HG03558 (cell line): ENCODE measurements around the gene DTNBP1.
A peak's percentile ranks its signal among the peaks of the same experiment; 100 is the strongest.

Experiments
- ATAC-seq: cut with Tn5 transposase; IDR thresholded peaks from one replicate; pipeline ENCODE4 v1.9.1; 2021; ENCODE audit warnings: moderate number of reproducible peaks; ENCODE audit not compliant: unreplicated experiment; ENCODE audit errors: extremely low read depth

DTNBP1 gene, protein sequence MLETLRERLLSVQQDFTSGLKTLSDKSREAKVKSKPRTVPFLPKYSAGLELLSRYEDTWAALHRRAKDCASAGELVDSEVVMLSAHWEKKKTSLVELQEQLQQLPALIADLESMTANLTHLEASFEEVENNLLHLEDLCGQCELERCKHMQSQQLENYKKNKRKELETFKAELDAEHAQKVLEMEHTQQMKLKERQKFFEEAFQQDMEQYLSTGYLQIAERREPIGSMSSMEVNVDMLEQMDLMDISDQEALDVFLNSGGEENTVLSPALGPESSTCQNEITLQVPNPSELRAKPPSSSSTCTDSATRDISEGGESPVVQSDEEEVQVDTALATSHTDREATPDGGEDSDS

DNA sequence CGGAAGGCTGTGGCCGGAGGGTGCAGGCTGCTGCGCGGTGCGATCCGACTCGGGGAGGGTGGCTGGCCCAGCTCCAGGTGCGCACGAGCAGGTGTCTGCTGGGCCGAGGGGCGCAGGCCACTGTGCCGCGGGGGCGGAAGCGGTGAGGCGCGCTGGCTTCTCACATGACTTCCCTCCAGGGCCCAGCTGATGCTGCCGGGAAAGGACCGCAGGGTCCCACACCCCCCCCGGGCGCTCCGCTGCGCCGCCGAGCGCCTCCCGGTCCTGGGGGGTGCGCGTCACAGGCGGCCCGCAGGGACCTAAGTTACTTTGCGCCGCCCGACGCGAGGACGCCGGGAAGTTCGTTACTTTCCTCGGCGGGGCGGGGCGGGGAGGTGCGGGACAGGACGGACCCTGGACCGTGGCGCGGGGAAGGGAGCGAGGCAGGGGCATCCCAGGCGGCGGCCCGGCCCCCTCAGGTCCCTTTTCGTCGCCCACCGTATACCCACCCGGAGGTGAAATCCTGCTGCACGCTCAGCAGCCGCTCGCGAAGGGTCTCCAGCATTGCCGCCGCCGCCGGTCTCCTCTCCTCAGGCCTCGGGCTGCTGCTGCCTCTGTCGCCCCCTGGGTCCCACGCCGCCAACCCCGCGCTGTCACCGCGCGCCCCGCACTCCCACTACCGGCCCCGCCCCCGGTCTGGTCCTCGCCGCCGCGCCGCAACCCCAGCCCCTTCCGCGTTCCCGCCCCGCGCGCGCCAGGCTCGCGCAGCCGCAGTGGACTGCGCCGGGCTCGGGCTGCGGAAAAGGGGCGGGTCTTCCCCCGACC is at the start of gene DTNBP1:
Gene DTNBP1, minus strand, starts transcription at position 703 of the 804 bp plus-strand sequence. Its CDS starts 159 bp downstream, at position 544.
- ATAC-seq: peak; percentile 41

DNA sequence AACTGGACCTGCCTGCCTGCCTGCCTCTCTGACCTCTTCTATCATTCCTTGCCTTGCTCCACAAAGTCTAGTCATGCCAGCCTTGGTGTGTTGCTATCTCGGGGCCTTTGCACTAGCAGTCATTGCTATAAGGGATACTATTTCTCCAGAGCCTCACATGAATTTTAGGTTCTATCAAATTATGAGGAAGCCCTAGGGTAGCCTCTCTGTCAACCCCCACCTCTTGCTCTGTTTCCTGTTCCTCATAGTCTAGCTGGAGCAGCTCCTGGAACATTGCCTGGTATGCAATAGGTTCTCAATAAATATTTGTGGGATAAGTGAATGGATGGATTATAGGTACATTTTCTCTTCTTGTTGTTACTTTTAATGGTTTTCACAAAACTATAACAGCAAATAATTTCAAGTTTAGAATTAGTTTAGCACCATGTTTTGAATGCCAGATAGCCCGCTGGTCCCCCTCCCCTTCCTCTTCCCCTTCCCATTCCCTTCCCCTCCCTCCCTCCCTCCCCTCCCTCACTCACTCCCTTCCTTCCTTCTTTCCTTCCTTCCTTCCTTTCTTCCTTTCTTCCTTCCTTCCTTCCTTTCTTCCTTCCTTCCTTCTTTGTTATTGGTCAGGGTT is 46.9 kb upstream of the DTNBP1 start:
- ATAC-seq: no peak

DNA sequence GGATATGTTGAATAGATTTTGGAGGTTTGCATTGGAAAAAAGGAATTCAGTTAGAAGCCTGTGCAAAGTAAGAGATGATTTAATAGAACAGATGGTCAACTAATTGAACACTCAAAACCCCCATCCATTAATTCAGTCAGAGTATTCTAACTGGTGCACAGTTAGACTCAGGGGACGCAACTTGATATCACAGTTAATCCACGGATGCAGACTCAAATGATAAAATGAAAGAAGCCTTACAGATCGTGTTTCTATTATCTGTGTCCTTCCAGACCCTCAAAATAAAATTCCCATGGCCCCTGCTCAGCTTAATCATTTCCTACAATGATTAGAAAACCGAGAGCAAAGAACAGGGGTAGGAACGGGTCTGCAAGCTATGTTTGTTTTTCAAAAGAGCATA is 45.4 kb upstream of the DTNBP1 start:
- ATAC-seq: no peak

DNA sequence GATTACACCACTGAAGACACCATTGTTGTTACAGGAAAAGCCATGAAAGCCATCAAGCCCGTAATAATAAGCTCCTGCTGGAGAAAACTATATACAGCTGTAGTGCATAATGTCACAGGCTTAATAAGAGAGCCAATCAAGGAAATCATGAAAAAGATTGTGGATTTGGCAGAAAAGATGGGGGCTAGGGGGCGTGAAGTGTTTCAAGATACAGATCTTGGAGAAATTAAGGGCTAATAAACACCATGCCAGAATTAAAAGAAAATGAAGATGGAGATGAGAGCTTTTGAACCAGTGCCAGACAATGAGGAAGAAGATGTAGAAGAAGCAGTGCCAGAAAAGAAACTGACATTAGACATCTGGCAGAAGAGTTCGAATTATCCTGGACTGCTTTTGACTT is 43.2 kb upstream of the DTNBP1 start:
- no peak for ATAC-seq

DNA sequence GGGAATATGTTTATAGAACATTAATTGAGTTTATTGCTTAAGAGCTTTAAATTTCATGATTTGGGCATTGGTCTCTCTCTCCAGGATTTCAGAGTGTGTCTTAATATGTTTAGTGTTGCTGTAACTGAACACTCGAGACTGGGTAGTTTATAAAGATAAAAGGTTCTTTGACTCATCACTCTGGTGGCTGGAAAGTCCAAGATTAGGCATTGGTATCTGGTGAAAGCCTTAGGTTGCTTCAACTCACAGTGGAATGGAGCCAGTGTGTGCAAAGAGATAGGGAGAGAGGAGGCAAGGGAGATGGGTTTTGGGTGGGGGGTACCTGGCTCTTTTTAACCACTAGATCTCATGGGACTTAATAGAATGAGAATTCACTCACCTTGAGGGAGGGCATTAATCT is 35.6 kb upstream of the DTNBP1 start:
- ATAC-seq: no peak

DNA sequence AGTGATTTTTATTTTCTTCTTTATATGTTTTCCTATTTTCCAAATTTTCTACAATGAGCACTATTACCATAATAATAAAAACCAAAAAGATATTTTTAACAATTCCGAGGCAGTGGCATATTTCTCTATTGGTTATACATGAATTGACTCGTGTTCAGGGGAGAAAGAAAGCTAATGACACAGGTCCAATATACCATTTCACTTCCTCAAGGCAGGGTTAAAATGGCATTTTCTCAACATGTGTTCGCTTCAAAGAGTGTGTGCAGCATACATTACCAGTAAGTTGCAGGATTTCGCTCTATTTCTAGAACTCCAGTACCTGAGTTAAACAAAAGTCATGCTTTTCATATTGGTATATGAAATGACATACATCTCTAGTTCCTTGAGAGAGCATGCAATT is 35.1 kb upstream of the DTNBP1 start:
- ATAC-seq: no peak

DNA sequence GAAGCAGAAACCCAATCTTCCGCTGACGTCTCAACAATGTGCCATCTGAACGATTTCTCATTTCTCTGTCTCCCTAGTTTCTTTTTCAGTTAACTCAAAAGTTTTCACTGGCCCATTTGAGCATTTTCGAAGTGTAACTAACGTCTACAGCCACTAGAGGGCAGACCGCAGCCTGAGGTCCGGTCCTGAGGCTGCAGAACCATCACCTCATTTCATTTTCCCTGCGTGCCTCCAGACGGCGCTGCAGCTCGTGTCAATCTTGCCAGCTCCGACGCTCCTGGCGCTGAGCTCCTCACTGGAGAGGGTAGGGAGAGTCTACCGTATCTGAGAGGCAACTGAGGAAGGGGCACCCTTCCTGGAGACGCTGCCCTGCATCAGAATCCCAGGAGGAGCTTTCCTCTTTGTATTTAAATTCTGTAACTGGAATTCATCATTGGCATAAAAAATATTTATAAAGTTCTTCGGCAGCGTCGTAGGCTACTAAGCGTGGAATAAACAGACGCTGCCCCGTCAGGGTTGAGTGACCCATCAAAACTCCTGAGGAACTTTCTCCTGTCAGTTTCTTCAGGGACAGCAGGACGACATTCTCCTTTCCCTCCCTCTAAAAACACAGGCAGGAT is 28.5 kb upstream of the DTNBP1 start:
- peak; percentile 76 for ATAC-seq

DNA sequence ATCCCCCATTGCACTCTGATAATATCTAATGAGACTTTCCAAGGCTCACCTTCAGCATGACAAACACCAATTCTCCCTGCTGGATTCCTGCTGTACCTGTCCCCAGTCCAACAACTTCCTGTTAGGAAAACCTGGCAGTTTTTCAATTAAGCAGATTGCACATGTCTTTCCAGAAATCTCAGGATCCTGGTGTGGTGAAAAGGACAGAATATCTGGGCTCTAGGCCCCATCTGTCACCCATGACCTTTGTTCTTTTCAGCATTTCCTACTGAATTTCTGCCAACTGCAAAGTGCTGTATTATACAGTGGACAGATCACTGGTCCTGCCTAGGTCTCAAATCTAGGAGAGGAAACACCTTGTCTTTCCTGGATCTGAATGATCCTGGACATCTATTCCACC is 27.7 kb upstream of the DTNBP1 start:
- ATAC-seq: no peak

DNA sequence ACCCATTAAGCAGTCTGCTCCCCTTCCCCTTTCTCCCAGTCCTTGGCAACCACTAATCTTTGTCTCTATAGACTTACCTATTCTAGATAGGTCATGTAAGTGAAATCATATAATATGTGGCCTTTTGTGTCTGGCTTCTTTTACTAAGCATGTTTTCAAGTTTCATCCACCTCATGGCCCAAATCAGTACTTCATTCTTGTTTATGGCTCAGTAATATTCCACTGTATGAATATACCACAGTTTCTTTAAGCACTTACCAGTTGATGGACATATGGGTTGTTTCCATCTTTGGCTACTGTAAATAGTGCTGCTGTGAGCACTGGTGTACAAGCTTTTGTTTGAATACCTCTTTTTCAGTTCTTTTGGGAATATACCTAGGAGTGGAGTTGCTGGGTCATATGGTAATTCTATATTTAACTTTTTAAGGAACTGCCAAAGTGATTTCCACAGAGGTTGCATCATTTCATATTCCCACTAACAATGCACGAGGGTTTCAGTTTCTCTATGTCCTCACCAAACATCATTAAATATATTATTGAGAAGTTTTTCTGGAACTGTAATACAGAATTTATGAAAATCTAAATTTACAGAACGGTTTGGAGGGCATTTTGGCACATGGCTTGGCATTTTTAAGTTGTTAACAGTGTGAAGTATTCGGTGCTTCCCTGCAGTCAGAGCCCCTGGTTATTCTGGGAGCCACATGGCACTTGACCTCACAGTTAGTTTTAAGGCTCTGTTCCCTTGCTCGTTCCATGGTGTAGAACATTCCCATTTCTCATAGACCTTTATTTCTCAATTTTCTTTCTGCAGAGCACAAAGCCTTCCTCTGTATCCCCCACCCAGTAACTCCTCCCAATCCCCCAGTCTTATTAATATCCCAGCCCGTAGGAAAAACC is 27.0 kb upstream of the DTNBP1 start:
- no peak for ATAC-seq

DNA sequence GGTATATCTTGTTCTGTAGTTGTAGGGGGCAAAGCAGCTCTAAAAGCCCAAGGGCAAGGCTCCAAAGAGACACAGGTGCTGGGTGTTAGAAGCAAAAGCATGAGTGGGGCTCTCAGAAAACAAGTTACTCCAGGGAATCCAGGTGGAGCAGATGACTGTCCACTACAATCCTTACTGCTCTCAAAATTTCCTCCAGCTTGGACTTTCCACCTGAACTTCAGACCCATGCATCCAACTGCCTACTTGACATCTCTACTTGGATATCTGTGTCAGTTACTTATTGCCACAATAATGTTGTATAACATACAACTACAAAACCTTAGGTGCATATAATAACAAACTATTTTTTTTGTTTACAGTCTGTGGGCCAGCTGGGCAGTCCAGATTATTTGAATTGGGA is 22.8 kb upstream of the DTNBP1 start:
- no peak for ATAC-seq

DNA sequence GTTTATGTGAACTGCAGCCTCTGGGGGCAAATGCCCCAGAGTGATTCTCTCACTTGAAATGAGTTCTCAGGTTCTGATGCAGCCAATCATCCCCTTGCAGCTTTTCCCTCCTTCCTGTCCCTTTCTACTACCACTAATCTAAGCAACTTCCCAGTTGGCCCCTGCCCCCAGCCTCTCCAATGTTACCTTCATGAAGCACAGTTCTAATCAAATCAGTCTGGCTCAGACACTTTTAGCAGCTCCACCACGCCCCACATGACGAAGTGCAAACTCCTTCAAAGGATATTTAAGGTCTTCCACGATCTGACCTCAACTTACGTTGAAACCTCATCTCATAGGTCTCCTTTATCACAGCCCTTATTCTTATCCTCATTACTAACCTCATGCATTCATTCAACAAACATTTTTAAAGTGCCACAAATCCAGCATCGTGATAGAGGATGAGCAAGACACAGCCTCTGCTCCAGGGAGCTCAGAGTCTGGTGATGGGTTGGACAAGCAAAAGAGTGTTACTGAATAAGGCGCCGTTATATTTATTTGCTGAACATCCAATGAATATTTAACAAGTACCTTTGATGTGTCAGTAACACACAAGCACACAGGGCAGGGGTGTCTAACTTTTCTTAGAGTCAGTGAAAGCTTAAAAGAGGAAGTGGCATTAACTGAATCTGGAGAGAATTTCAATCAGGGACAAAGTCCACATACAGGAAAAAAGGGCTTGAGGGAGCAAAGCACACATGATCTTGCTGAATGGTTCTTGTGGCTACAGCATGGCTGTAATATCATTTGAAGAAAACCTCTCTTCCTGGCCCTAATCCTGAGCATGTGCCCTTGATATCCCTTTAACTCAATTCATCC is 20.4 kb upstream of the DTNBP1 start:
- ATAC-seq: no peak

DNA sequence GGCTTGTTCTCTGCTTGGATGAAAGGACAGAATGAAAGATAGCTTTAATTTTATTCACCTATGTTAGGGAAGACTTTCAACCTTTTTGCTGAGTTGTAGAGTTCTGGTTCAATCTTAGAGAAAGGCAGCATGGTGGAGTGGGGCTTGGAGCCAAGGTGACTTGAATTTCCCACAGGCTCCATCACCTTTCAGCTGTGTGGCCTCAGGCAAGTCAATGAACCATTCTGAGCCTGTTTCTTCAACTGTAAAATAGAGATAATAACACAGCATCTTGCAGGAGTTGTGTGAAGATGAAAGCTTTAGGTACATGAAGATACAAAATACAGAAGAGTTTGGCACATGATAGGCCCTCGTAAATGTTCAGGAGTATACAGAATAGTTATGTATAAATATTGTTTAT is 19.1 kb upstream of the DTNBP1 start:
- no peak for ATAC-seq

DNA sequence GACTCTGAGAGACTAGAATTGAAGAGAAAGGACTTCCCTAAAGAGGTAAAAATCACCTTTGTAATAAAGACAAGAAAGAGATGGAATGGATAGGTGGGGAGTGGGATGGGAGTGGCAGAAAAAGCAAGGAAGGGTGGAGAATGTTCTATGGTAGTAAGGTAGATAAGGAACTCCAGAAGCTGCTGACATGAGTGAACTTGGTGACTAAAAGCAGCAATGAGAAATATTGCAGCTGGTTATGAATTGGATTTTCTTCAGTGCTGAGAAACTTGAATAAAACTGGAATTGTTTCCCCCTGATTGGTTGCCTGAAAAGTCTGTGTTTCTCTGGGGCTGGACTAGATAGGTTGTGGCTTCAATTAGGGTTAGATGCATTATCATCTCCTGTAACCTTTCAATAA is 15.7 kb upstream of the DTNBP1 start:
- no peak for ATAC-seq

DNA sequence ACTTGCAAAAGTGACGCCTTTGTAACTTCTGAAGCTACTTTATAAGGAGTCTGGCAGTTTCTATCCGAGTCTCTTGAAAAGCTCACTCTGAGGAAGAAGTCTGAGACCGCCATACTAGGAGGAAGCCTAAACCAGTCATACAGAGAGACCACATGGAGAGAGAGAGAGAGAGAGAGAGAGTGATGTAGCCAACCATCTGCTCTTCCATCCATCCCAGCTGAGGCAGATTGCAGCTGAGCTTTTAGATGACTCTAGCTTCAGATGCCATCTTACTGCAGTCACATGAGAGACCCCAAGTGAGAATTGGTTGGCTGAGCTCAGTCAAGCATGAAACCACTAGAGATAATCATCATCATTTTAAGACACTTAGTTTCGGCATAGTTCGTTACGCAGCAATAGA is 15.0 kb upstream of the DTNBP1 start:
- no peak for ATAC-seq

DNA sequence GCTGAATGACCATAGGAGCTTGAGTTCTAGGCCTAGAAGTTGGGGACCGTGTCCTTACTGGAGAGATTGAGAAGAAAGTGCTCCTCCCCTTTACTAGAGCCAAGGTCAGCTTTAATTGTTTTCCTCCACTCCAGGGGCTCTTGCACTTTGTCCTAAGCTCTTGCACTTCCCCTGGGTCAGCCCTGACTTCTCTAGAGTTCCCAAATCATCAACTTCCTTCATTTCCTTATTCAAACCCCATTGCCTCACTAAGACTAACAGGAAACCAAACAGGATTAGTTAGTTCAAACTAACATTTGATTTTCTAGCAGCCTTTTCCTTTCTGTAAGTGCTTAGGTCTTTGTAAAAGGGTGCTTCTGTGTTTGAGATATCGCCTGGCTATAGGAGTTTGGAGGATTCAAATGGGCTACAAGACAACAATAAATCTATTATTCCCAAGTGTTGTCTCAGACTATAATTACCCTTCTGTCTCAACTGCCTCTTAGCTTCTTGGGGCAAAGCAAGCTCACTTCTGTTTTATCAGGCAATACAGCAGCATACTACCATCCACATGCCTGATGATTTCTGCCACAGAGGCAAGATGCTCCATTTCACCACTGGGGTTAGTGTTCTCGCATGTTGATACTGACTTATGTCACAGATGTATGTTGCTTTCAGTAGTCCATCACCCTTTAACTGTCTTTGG is 12.8 kb upstream of the DTNBP1 start:
- ATAC-seq: no peak

DNA sequence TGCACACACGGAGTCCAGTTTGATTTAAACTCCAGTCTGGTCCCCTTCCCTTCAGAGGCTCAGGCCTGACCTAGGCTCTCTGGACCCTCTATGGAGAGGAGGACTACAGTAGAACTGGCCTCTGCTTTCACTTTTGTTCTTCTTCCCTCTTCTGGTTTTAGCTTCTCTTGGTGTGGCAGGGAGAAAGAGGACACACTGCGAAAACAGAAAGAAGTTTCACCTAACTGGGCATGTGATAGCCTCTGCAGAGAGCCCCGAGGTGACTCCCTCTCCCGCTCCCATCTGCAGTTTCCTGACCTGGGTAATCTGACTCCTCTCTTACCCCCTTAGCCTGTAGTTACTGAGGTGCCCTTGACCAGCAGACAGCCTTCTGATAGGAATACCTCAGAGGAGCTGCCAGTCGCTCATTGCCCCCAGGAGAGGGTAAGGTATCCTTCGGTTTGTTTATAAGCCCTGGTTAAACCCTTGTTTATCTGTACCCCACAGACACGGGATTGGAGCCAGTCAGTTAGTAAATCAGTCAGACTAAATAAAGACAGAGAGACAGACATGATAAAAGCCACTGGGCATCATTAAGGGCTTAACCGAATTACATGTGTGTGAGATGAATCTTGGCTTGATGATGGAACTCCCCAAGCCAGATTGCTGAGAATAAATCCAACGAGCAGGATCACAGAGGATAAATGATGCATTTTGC is 12.0 kb upstream of the DTNBP1 start:
- no peak for ATAC-seq

DNA sequence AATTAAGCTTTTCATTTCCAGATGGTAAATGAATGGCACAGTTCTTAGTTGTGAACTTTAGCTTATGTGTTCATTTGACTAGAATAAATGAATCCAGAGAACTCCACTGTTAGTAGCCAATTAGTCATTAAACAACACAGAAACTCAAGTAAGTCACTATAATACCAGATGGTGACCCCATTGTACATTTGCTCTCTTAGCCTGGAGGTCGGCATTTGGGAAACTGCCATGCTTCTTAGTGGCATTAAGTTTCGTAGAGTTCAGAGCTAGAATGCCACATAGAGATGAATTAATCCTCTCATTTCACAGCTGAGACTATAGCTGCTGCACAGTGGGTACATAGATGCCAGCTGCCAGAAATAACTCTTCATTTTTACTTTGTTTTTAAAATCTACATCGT is 10.8 kb upstream of the DTNBP1 start:
- no peak for ATAC-seq

DNA sequence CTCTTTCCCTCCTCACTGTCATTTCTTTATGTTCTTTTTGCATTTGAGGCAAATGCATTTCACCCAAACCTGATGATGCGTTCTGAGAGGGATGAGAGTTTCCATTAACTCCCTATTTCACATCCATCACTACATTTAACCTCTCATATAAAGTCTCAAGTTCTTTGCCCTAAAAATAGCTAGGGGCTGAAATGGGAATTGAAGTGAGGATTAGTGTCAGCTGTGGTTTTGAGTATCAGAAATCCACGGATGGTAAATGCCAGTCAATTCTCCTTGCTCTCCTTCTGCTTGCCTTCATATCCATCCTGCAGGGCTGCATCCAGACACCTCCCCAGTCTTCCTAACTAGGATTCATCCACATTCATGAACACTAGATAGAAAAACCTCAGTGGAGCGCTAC is 10.0 kb upstream of the DTNBP1 start:
- no peak for ATAC-seq
